IMR-90 (cell line): ENCODE results near the gene NPAS3.

Source experiments
- CTCF ChIP-seq: conservative IDR thresholded peaks from 2 replicates; pipeline ENCODE4 v1.5.1; 2012; ENCODE audit warnings: mild to moderate bottlenecking, low read depth, low read length, improper control_type of control experiment
- MXI1 ChIP-seq: IDR thresholded peaks from 2 replicates; pipeline ENCODE4 v1.6.1; 2012; ENCODE audit warnings: low read depth, mild to moderate bottlenecking, low read length, moderate library complexity, borderline replicate concordance
- POLR2A ChIP-seq: IDR thresholded peaks from 2 replicates; pipeline ENCODE4 v1.6.1; 2012; ENCODE audit warnings: mild to moderate bottlenecking, low read depth, low read length
- RCOR1 ChIP-seq: IDR thresholded peaks from 2 replicates; pipeline ENCODE4 v1.6.1; 2012; ENCODE audit warnings: mild to moderate bottlenecking, low read length, improper control_type of control experiment; ENCODE audit not compliant: insufficient replicate concordance

- TF ChIP-seq CTCF (no peak), RCOR1 (no peak), POLR2A (no peak), MXI1 (no peak)
Measured at GRCh38 chr14:33207467-33208017, 268.9 kb downstream of the NPAS3 start.
